Measurements from ENCODE around the gene PA2G4. TPM values are rescaled to one million over a fixed set of nuclear protein-coding genes. Genes with fewer than 3 reads are reported as not detected.

Gene PA2G4
- total RNA-seq, 1 experiment from 2014 or later = 175 TPM

GRCh38 chr12:56084958-56085543 lies 19.3 kb upstream of the PA2G4 start:
- Histone ChIP-seq H3K4me1 (ENCODE audit: control insufficient read depth, insufficient read depth, low read length) (no peaks in the 10 kb centered on the region), H3K27ac (ENCODE audit: low read length) (no peak overlapping the region), H3K27me3 (ENCODE audit: control insufficient read depth, insufficient read depth, low read length) (no peaks in the 10 kb centered on the region), H3K4me3 (ENCODE audit: low read depth in 2 of 2, low read length in 2 of 2) (no peak overlapping the region), H3K9me3 (ENCODE audit: control insufficient read depth, insufficient read depth, low read depth, low read length) (no peaks in the 10 kb centered on the region), H3K36me3 (ENCODE audit: control insufficient read depth, insufficient read depth, low read length) (no peaks in the 10 kb centered on the region; the same call in 1 of the 2 replicates)
- in situ Hi-C loops (cut with HindIII; ENCODE audit: low pct_unique_long_range_greater_than_20kb, low sequenced_read_pairs) (no loop called here), intact Hi-C loops (cut with micrococcal nuclease; ENCODE audit: unreplicated experiment) (no loop called here)
- DNase-seq (ENCODE audit: low read depth, low spot score) = no peak
- ATAC-seq = peak; percentile 60; the same call in 1 of the 2 replicates
- BruUV-seq (replicated peaks) = no TSS peak
- CTCF ChIA-PET = interaction anchor here (0.5 to 0.6 kb wide), 3 partner anchors 13 to 112 kb away, joined by 3 to 7 read pairs (median 4); no protein-coding TSS in a partner anchor
- POLR2A ChIA-PET = interaction anchor here (0.7 kb wide), 1 partner anchor 33 kb away, joined by 8 read pairs; the partner anchor contains the start of gene ZC3H10
- TF ChIP-seq POLR2AphosphoS5 (IDR thresholded peaks at IDR 0.05; ENCODE audit: low read depth, low read length) = no peak
- peak; percentile 82 for TF ChIP-seq CTCF (IDR thresholded peaks at IDR 0.05)

- ATAC-seq (no peak), DNase-seq (ENCODE audit: low read depth, low spot score) (no peak)
- TF ChIP-seq REST (IDR thresholded peaks at IDR 0.05; ENCODE audit: insufficient read depth in 1 of 2, low read depth in 2 of 2, low read length in 1 of 2) (no peak), TCF7L2 (IDR thresholded peaks at IDR 0.05; ENCODE audit: low read depth, low read length) (no peak), CTCF (IDR thresholded peaks at IDR 0.05) (no peak), POLR2AphosphoS5 (IDR thresholded peaks at IDR 0.05; ENCODE audit: low read depth, low read length) (no peak), SIN3A (IDR thresholded peaks at IDR 0.05; ENCODE audit: borderline replicate concordance, insufficient read depth, low read depth, low read length) (no peak)
- CTCF ChIA-PET = no interaction called here
- Histone ChIP-seq H3K4me3 (ENCODE audit: low read depth in 2 of 2, low read length in 2 of 2) (no peak overlapping the region), H3K27me3 (ENCODE audit: control insufficient read depth, insufficient read depth, low read length) (no peaks in the 10 kb centered on the region), H3K36me3 (ENCODE audit: control insufficient read depth, insufficient read depth, low read length) (no peaks in the 10 kb centered on the region), H3K27ac (ENCODE audit: low read length) (no peak overlapping the region), H3K4me1 (ENCODE audit: control insufficient read depth, insufficient read depth, low read length) (no peaks in the 10 kb centered on the region), H3K9me3 (ENCODE audit: control insufficient read depth, insufficient read depth, low read depth, low read length) (no peaks in the 10 kb centered on the region)
- in situ Hi-C loops (cut with HindIII; ENCODE audit: low pct_unique_long_range_greater_than_20kb, low sequenced_read_pairs) (no loop called here), intact Hi-C loops (cut with micrococcal nuclease; ENCODE audit: unreplicated experiment) (no loop called here)
- no TSS peak for BruUV-seq (replicated peaks)
- POLR2A ChIA-PET = interaction anchor here (0.6 kb wide), 1 partner anchor 105 kb away, joined by 4 read pairs; no protein-coding TSS in a partner anchor
Measured at GRCh38 chr12:56086096-56086495, 18.3 kb upstream of the PA2G4 start.
